ENCODE results near the gene HERC3.

- TF ChIP-seq CTCF (IDR thresholded peaks at IDR 0.05; ENCODE audit: low read length) (no peak), EZH2 (optimal IDR thresholded peaks at IDR 0.05; ENCODE audit: low read depth, low read length) (no peak)
Measured at GRCh38 chr4:88697588-88698329, 105.5 kb downstream of the HERC3 start, which contains the start of gene NAP1L5.
